ENCODE data around the gene ROBO2. TPM values are rescaled to one million over a fixed set of nuclear protein-coding genes. Genes with fewer than 3 reads are reported as not detected.

The ROBO2 gene
- polyA plus RNA-seq, 1 of the 3 experiments (the other 2 are of a cell fraction) = not detected

GRCh38 chr3:77652624-77653023 lies 612.7 kb downstream of the ROBO2 start:
- DNase-seq = no peak

More at GRCh38 chr3:77652624-77653023, 612.7 kb downstream of the ROBO2 start:
- Histone ChIP-seq H3K27me3 (ENCODE audit: insufficient read depth) (no peaks in the 10 kb centered on the region), H3K9ac (no peak overlapping the region), H3K9me2 (no peaks in the 10 kb centered on the region), H3K27ac (ENCODE audit: low read depth in 2 of 2, low read length in 1 of 2) (no peak overlapping the region), H3K4me3 (ENCODE audit: low read depth in 2 of 2, low read length in 1 of 2) (no peak overlapping the region), H3K4me1 (ENCODE audit: control insufficient read depth in 1 of 2, insufficient read depth in 2 of 2, low read depth in 1 of 2, low read length in 1 of 2) (no peaks in the 10 kb centered on the region), H3K9me3 (no peaks in the 10 kb centered on the region), H3F3A (replicated peaks; ENCODE audit: insufficient read depth) (no peaks in the 10 kb centered on the region), H3K79me2 (ENCODE audit: insufficient read depth) (no peaks in the 10 kb centered on the region), H4K20me1 (ENCODE audit: insufficient read depth) (no peaks in the 10 kb centered on the region), H3K4me2 (no peak overlapping the region), H2AFZ (ENCODE audit: low read depth) (no peak overlapping the region), H3K36me3 (replicated peaks in 1 of 2; ENCODE audit: control insufficient read depth in 1 of 2, insufficient read depth in 2 of 2, low read length in 1 of 2) (no peaks in the 10 kb centered on the region)
- no peak for TF ChIP-seq REST (IDR thresholded peaks at IDR 0.05; ENCODE audit: low read depth, low read length)
- no peak for TF ChIP-seq SMC3 (IDR thresholded peaks at IDR 0.05; ENCODE audit: low read depth, low read length)
- no peak for TF ChIP-seq RAD21 (IDR thresholded peaks at IDR 0.05; ENCODE audit: low read length)
- TF ChIP-seq IRF3 (IDR thresholded peaks at IDR 0.05; ENCODE audit: low read depth, low read length) = no peak
- no peak for TF ChIP-seq MXI1 (IDR thresholded peaks at IDR 0.05; ENCODE audit: low read depth, low read length)
- TF ChIP-seq POLR2AphosphoS5 (IDR thresholded peaks at IDR 0.05; ENCODE audit: low read depth, low read length) = no peak
- no peak for TF ChIP-seq USF2 (IDR thresholded peaks at IDR 0.05; ENCODE audit: borderline replicate concordance, low read depth, low read length)
- no peak for TF ChIP-seq TEAD4 (IDR thresholded peaks at IDR 0.05; ENCODE audit: borderline replicate concordance, insufficient read depth)
- no peak for TF ChIP-seq MEF2A (IDR thresholded peaks at IDR 0.05; ENCODE audit: borderline replicate concordance, low read depth)
- TF ChIP-seq NFIC (IDR thresholded peaks at IDR 0.05; ENCODE audit: borderline replicate concordance) = no peak
- TF ChIP-seq RFX5 (IDR thresholded peaks at IDR 0.05; ENCODE audit: low read length) = no peak
- TF ChIP-seq YY1 (IDR thresholded peaks at IDR 0.05; ENCODE audit: low read depth) = no peak
- TF ChIP-seq SIN3A (IDR thresholded peaks at IDR 0.05; ENCODE audit: borderline replicate concordance, low read depth, low read length) = no peak
- no peak for TF ChIP-seq GABPA (IDR thresholded peaks at IDR 0.05; ENCODE audit: low read depth)
- no peak for TF ChIP-seq FOXJ3 (CRISPR knock-in tag; IDR thresholded peaks at IDR 0.05)
- TF ChIP-seq JUND (IDR thresholded peaks at IDR 0.05) = no peak
- CTCF ChIA-PET = no interaction called here
- POLR2A ChIA-PET = no interaction called here

Measured in SK-N-SH (cell line).